Transverse colon (tissue), 4 donors: ENCODE data around the gene PPP4R1. TPM values are rescaled to one million over a fixed set of nuclear protein-coding genes. Genes with fewer than 3 reads are reported as not detected.

Experiments
- DNase-seq: peaks from one replicate; pipeline ENCODE4 v3.0.0-alpha.2; 2019
- H3K27ac ChIP-seq, 4 donors: fragments of 200-600 bp; sonication (generic); 2 replicates each; pipeline ENCODE4 v1.5.1; 2016 to 2018; ENCODE audit warnings: inconsistent platforms in 4 of 4
- H3K27me3 ChIP-seq: fragments of 200-600 bp; sonication (generic); 2 replicates; pipeline ENCODE4 v1.5.1; 2017; ENCODE audit warnings: inconsistent platforms
- H3K36me3 ChIP-seq, 4 donors: fragments of 200-600 bp; sonication (generic); 2 replicates each; pipeline ENCODE4 v1.5.1; 2017 to 2019; ENCODE audit warnings: inconsistent platforms in 4 of 4
- H3K4me1 ChIP-seq, 4 donors: fragments of 200-600 bp; sonication (generic); 2 replicates each; pipeline ENCODE4 v1.5.1; 2017 to 2020; ENCODE audit warnings: inconsistent platforms in 4 of 4
- H3K4me3 ChIP-seq, 4 donors: fragments of 200-600 bp; sonication (generic); 1 replicate in 1 of 4; 2 replicates in 3 of 4; pipeline versions ENCODE4 v1.5.1 to v1.6.1; 2017 to 2019; ENCODE audit warnings: inconsistent platforms in 4 of 4
- H3K9me3 ChIP-seq, 2 donors: fragments of 200-600 bp; sonication (generic); 2 replicates each; pipeline ENCODE4 v1.5.1; 2017 to 2019; ENCODE audit warnings: inconsistent platforms in 2 of 2
- EP300 ChIP-seq: sonication (generic); formaldehyde crosslinking; IDR thresholded peaks from one replicate; pipeline ENCODE4 v1.6.1; 2017; ENCODE audit warnings: antibody characterized with exemption, low read depth
- POLR2A ChIP-seq: fragments of 450-650 bp; IDR thresholded peaks from one replicate; pipeline ENCODE4 v1.6.1; 2016; ENCODE audit warnings: antibody characterized with exemption, mild to moderate bottlenecking, moderate library complexity
- POLR2AphosphoS5 ChIP-seq, 3 donors: sonication (generic); formaldehyde crosslinking; IDR thresholded peaks; one replicate each; pipeline ENCODE4 v1.6.1; 2016; ENCODE audit warnings: antibody characterized with exemption in 3 of 3
- WGBS, 2 donors: methylation state at CpG; one replicate each; pipeline ENCODE4 v1.1.5; 2018; ENCODE audit warnings: low coverage in 1 of 2; 5-methylcytosine and 5-hydroxymethylcytosine counted together
- in situ Hi-C, 4 donors: fragments of 200-750 bp; cut with MboI; loops; one replicate each; pipeline versions ENCODE4 v1.15.0 to v1.15.1; 2017; ENCODE audit warnings: low sequenced_read_pairs in 3 of 4, low pct_ligation_motif_present in 1 of 4, low pct_unique_long_range_greater_than_20kb in 1 of 4
- intact Hi-C: fragments of 100-400 bp; cut with DNase I; formaldehyde crosslinking; loops from one replicate; pipeline ENCODE4 v1.15.1; 2023; ENCODE audit warnings: low total_unique reads
- total RNA-seq, 4 donors: library from RNA; depleted of rRNA; stranded (reverse); fragments of >200 nt; gene quantifications; one replicate each; pipeline ENCODE4 v1.1.0, GENCODE V29; 2016
- TF ChIP-seq, protein P1 (sequence below), 5 experiments: fragments of 200-600 bp in 3 of 5; fragments of 450-650 bp in 2 of 5; sonication (generic) in 3 of 5; IDR thresholded peaks; 1 replicate in 2 of 5; 2 replicates in 3 of 5; pipeline ENCODE4 v1.5.1; 2016 to 2017; ENCODE audit warnings: antibody characterized with exemption in 5 of 5, inconsistent platforms in 3 of 5, mild to moderate bottlenecking in 2 of 5, moderate library complexity in 1 of 5

Gene PPP4R1
- total RNA-seq, 4 donors from 2014 or later = 46.0 to 163 (median 79.2) TPM

DNA sequence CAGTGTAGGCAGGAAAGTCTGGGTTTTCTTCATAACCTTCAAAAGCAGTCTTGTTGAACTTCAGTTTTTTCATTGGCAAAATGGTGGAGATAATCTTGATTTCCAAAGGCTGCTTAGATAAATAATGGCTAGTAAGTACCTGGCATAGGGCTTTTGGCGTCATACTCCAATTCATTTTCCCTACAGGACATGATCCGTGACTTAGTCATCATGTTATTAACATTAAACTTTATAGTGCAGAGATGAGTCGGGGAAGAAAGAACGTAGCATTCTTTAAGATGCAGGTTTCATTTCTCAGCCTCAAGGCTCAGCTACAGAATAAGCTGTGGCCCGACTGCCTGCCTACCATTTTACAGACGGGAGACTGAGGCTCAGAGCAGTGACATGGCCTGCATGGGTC, 75.1 kb downstream of the PPP4R1 start:
- TF ChIP-seq EP300 (no peak), POLR2A (no peak), POLR2AphosphoS5 (IDR thresholded peaks at IDR 0.05) (no peak)
- TF ChIP-seq, protein P1, sequence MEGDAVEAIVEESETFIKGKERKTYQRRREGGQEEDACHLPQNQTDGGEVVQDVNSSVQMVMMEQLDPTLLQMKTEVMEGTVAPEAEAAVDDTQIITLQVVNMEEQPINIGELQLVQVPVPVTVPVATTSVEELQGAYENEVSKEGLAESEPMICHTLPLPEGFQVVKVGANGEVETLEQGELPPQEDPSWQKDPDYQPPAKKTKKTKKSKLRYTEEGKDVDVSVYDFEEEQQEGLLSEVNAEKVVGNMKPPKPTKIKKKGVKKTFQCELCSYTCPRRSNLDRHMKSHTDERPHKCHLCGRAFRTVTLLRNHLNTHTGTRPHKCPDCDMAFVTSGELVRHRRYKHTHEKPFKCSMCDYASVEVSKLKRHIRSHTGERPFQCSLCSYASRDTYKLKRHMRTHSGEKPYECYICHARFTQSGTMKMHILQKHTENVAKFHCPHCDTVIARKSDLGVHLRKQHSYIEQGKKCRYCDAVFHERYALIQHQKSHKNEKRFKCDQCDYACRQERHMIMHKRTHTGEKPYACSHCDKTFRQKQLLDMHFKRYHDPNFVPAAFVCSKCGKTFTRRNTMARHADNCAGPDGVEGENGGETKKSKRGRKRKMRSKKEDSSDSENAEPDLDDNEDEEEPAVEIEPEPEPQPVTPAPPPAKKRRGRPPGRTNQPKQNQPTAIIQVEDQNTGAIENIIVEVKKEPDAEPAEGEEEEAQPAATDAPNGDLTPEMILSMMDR (IDR thresholded peaks at IDR 0.05) = no peak
- peaks cover 0 to 8% (median 3%) of the 10 kb centered on the region in 4 donors for H3K36me3 ChIP-seq
- no peak for DNase-seq
- intact Hi-C loops = no loop called here
- no peaks in the 10 kb centered on the region for H3K9me3 ChIP-seq
- no peaks in the 10 kb centered on the region for H3K4me1 ChIP-seq
- H3K27me3 ChIP-seq = no peaks in the 10 kb centered on the region
- no peak overlapping the region for H3K4me3 ChIP-seq
- no peak overlapping the region for H3K27ac ChIP-seq
- in situ Hi-C loops = loop anchor here in 1 of 4 donors (10.0 kb wide), 1 partner anchor 204 kb away; the partner anchor contains the start of gene TWSG1
- WGBS, 2 donors = 94 to 100% methylated on average over 4 to 6 of the region's 6 CpGs

- TF ChIP-seq POLR2AphosphoS5 (IDR thresholded peaks at IDR 0.05) (no peak), POLR2A (no peak), EP300 (no peak)
- TF ChIP-seq, protein P1 (IDR thresholded peaks at IDR 0.05) = no peak
- WGBS, 2 donors = 60 to 89% methylated on average over 1 to 5 of the region's 6 CpGs
- no peak overlapping the region for H3K4me3 ChIP-seq
- in situ Hi-C loops (loop anchor here in 1 of 4 donors (10.0 kb wide), 1 partner anchor 203 kb away; the partner anchor contains the start of gene TWSG1), intact Hi-C loops (no loop called here)
- no peaks in the 10 kb centered on the region for H3K9me3 ChIP-seq
- peaks cover 0 to 21% (median 5%) of the 10 kb centered on the region in 4 donors for H3K36me3 ChIP-seq
- H3K4me1 ChIP-seq = no peaks in the 10 kb centered on the region
- no peak for DNase-seq
- H3K27ac ChIP-seq = no peak overlapping the region
- no peaks in the 10 kb centered on the region for H3K27me3 ChIP-seq
Observed at GRCh38 chr18:9537677-9538076, 76.7 kb downstream of the PPP4R1 start.

- 92 to 97% methylated on average over 4 to 17 of the region's 24 CpGs for WGBS, 2 donors
- H3K27ac ChIP-seq = peak overlapping the region in 1 of 4 donors; percentile 32
- H3K27me3 ChIP-seq = no peaks in the 10 kb centered on the region
- no peaks in the 10 kb centered on the region for H3K4me1 ChIP-seq
- TF ChIP-seq POLR2A (no peak), EP300 (no peak), POLR2AphosphoS5 (IDR thresholded peaks at IDR 0.05) (no peak)
- TF ChIP-seq, protein P1 (IDR thresholded peaks at IDR 0.05) = no peak
- peaks cover 0 to 25% (median 6%) of the 10 kb centered on the region in 4 donors for H3K36me3 ChIP-seq
- H3K4me3 ChIP-seq = no peak overlapping the region
- in situ Hi-C loops = loop anchor here in 1 of 4 donors (10.0 kb wide), 1 partner anchor 202 kb away; the partner anchor contains the start of gene TWSG1
- intact Hi-C loops = no loop called here
- no peaks in the 10 kb centered on the region for H3K9me3 ChIP-seq
- DNase-seq = no peak
Observed at GRCh38 chr18:9536354-9537152, 77.8 kb downstream of the PPP4R1 start.

DNA sequence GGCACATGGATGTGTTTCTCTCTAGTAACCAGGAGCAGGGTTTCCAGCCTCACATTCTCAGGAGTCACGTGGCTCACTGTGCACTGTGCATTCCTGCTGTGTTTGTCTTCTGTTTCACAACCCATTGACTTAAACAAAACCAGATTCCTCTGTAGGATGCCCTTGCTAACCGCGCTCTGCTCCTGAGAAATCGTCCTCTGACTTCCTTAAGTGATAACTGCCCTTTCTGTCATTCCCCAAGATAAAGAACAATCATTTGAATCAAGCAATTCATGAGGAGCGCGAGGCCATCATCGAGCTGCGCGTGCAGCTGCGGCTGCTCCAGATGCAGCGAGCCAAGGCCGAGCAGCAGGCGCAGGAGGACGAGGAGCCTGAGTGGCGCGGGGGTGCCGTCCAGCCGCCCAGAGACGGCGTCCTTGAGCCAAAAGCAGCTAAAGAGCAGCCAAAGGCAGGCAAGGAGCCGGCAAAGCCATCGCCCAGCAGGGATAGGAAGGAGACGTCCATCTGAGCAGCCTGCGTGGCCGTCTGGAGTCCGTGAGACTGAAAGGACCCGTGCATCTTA, 78.8 kb downstream of the PPP4R1 start:
- Histone ChIP-seq H3K27me3 (no peaks in the 10 kb centered on the region), H3K4me3 (no peak overlapping the region), H3K4me1 (no peaks in the 10 kb centered on the region), H3K9me3 (no peaks in the 10 kb centered on the region), H3K36me3 (peaks cover 0 to 26% (median 10%) of the 10 kb centered on the region in 4 donors), H3K27ac (peak overlapping the region in 3 of 4 donors; percentile 40 to 70 (median 59))
- WGBS, 2 donors = 80 to 100% methylated on average over 3 to 27 of the region's 27 CpGs
- intact Hi-C loops (no loop called here), in situ Hi-C loops (loop anchor here in 1 of 4 donors (10.0 kb wide), 1 partner anchor 201 kb away; the partner anchor contains the start of gene TWSG1)
- no peak for DNase-seq
- TF ChIP-seq, protein P1 (IDR thresholded peaks at IDR 0.05) = no peak
- TF ChIP-seq EP300 = no peak
- no peak for TF ChIP-seq POLR2AphosphoS5 (IDR thresholded peaks at IDR 0.05)
- no peak for TF ChIP-seq POLR2A
